Skeletal muscle tissue (tissue), 4 donors: ENCODE data around the gene SMAD3. TPM values are rescaled to one million over a fixed set of nuclear protein-coding genes. Genes with fewer than 3 reads are reported as not detected.

Experiments used
- H3K27ac ChIP-seq: one replicate; pipeline ENCODE4 v1.7.0; 2013; ENCODE audit warnings: mild to moderate bottlenecking, low read depth, low read length, inconsistent platforms
- H3K27me3 ChIP-seq, 3 donors: one replicate each; pipeline ENCODE4 v1.7.0; 2013; ENCODE audit warnings: low read length in 3 of 3; ENCODE audit not compliant: control insufficient read depth in 3 of 3, insufficient read depth in 3 of 3
- H3K36me3 ChIP-seq, 3 donors: one replicate each; pipeline ENCODE4 v1.7.0; 2013; ENCODE audit warnings: low read length in 3 of 3; ENCODE audit not compliant: control insufficient read depth in 3 of 3, insufficient read depth in 3 of 3
- H3K4me1 ChIP-seq, 3 donors: one replicate each; pipeline ENCODE4 v1.7.0; 2013; ENCODE audit warnings: low read length in 3 of 3, mild to moderate bottlenecking in 3 of 3; ENCODE audit not compliant: control insufficient read depth in 3 of 3, insufficient read depth in 3 of 3
- H3K4me3 ChIP-seq, 3 donors: one replicate each; pipeline ENCODE4 v1.7.0; 2013; ENCODE audit warnings: low read length in 3 of 3
- H3K9ac ChIP-seq, 3 donors: one replicate each; pipeline ENCODE4 v1.7.0; 2013; ENCODE audit warnings: low read length in 3 of 3, mild to moderate bottlenecking in 3 of 3, moderate library complexity in 2 of 3, low read depth in 1 of 3
- H3K9me3 ChIP-seq, 3 donors: one replicate each; pipeline ENCODE4 v1.7.0; 2013; ENCODE audit warnings: low read length in 3 of 3; ENCODE audit not compliant: control insufficient read depth in 3 of 3
- total RNA-seq: library from RNA; depleted of rRNA; stranded (reverse); fragments of >200 nt; gene quantifications from one replicate; pipeline ENCODE4 v1.2.3, GENCODE V29; 2014
- donor health status: Osteomylitis.

The SMAD3 gene
- total RNA-seq, 1 donor from 2014 or later = 17.2 TPM

DNA sequence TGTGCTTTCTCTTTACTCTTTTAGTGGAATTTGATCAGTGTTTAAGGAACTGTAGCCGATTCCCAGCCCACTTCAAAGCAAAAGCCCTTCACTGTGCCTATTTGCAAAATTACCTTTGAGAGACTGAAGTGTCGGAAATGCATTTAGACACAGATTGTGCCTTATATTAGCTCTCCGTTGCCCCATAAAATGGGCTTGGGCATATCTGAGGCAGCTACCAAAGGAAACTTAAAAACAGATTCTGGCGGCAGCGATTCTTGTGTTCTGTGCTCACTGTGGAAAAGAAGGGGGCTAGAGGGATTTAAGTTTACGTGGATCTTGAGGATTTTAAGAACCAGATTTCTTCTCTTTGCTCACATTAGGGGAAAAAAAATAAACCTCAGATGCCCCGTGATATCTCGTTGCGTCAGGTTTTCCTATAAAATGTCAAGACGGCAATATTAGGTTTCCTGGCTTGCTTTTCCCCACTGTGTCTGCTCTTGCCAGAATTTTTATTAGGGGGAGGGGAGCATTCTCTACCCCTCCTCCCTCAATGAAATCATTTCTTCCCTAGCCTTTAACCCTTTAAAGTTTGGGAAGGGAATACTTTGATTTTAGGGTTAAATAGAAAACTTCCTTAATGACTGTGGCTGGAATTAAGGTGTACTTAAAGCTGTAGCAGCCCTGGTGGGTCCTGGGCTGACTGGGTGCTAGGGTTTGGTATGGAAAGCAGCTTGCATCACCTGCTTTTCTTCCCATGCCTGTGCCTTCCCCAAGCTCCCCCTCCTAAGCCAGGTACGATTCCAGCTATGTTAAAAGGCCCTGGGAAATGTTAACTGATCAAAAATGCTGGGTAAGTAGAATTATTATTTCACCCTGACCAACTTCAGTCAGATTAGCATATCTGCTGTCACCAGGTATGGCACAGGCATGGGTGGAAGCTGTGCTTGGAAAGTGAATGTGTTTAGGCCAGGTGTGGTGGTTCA, 73.8 kb downstream of the SMAD3 start:
- no peaks in the 10 kb centered on the region for H3K36me3 ChIP-seq
- no peaks in the 10 kb centered on the region for H3K27me3 ChIP-seq
- peak overlapping the region; percentile 65 for H3K27ac ChIP-seq
- peak overlapping the region in 2 of 3 donors; percentile 24 to 27 for H3K4me3 ChIP-seq
- peak overlapping the region; percentile 35 to 68 (median 47) for H3K9ac ChIP-seq
- peaks cover 80 to 89% (median 84%) of the 10 kb centered on the region in 3 donors for H3K4me1 ChIP-seq
- H3K9me3 ChIP-seq = no peaks in the 10 kb centered on the region

DNA sequence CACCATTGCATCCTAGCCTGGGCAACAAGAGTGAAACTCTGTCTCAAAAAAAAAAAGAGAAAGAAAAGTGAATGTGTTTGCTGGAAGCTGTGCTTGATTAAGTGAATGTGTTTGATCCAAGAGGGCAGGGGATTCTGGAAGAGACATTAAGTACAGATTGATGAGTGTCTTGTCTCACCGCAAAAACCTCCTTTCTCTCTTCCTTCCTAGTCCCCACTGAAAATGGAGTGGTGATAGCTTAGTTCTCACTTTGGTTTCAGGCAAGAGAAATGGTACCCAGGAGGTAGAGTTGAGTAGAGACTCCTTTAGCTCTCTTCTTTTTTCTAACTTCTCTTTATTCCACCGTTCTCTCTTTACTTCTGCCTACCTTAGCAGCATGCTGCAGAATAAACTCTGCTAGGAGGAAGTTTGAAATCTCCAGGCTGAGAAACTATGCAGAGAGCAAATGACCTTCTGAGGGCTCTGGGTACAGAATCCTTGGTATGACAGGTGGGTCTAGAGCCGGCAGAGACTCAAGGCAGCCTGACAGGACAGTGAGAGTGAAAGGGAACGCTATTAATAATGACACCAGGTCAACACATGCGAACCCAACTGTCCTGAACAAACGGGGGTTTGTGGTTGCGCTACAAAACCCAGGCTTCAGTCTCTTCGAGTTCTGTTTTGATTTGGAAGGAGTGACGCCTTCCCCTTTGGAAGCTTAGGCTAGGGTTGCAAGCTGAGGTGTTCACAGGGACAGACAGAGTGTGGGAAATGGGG, 74.9 kb downstream of the SMAD3 start:
- Histone ChIP-seq H3K27me3 (no peaks in the 10 kb centered on the region), H3K36me3 (no peaks in the 10 kb centered on the region), H3K9ac (peak overlapping the region in 2 of 3 donors; percentile 27 to 57), H3K9me3 (no peaks in the 10 kb centered on the region), H3K27ac (peak overlapping the region; percentile 21), H3K4me3 (peak overlapping the region in 1 of 3 donors; percentile 15), H3K4me1 (peaks cover 79 to 87% (median 83%) of the 10 kb centered on the region in 3 donors)

DNA sequence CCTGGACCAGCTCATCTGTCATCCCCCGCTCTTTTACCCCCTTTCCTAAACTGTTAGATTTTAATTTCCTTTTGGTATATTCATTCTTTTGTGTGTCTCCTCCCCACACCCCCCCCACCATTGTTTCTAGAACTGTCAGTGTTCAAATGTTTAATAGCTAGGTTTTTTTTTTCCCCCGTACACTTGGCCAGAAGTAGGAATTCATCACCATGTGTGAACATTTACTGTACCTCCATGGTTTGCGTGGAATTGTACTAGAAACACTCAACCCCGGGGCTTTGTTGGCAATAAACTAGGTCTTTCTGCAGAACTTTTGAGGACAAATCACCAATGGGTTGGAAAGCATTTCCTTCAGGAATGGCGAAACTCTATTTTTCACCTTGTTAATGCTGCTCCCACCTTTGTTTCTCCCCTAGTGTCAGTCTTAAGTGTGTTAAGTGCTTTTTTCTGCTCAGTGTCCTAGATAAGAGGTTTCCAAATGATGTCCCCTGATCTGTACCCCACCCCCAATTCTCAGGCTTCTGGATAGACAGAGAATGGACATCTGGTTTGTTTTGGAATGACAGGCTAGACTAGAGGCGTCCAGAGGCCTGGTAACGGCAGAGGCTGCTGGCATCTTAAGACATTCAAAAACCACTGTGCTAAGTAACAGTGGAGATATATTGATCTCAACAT, 76.8 kb downstream of the SMAD3 start:
- Histone ChIP-seq H3K4me3 (no peak overlapping the region), H3K27ac (peak overlapping the region; percentile 21), H3K9me3 (no peaks in the 10 kb centered on the region), H3K36me3 (no peaks in the 10 kb centered on the region), H3K27me3 (no peaks in the 10 kb centered on the region), H3K4me1 (peaks cover 90 to 94% (median 90%) of the 10 kb centered on the region in 3 donors), H3K9ac (no peak overlapping the region)

DNA sequence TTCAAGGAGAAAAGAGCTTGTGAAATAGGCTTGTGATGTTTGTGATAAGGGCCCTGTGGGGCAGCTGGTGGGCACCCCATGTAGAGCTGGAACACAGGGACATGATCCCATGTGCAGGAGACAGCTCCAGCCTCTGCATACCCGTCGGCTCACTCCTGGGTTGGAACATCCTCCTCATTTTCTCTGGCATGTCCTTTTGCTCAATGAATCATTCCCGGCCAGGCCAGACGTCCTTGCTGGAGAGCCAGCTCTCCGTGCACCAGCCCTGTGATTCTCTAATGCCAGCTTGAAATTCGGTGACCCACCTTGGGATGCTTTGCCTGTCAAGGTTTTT, 77.3 kb downstream of the SMAD3 start:
- Histone ChIP-seq H3K9me3 (no peaks in the 10 kb centered on the region), H3K36me3 (no peaks in the 10 kb centered on the region), H3K27ac (peak overlapping the region; percentile 21), H3K4me3 (no peak overlapping the region), H3K27me3 (no peaks in the 10 kb centered on the region), H3K9ac (no peak overlapping the region), H3K4me1 (peaks cover 90 to 94% (median 91%) of the 10 kb centered on the region in 3 donors)

DNA sequence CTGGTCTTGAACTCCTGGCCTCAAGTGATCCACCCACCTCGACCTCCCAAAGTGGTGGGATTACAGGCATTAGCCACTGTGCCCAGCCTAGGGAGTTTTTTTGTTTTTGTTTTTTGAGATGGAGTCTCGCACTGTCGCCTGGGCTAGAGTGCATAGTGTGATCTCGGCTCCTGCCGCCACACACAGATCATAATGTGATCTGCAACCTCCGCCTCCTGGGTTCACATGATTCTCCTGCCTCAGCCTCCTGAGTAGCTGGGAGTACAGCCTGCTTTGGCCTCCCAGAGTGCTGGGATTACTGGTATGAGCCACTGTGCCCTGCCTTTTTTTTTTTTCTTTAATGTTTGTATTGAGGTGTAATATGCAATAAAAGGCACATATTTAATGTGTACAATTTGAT, 78.2 kb downstream of the SMAD3 start:
- Histone ChIP-seq H3K36me3 (no peaks in the 10 kb centered on the region), H3K27me3 (no peaks in the 10 kb centered on the region), H3K27ac (no peak overlapping the region), H3K9ac (no peak overlapping the region), H3K9me3 (no peaks in the 10 kb centered on the region), H3K4me1 (peaks cover 92 to 96% (median 92%) of the 10 kb centered on the region in 3 donors), H3K4me3 (no peak overlapping the region)

DNA sequence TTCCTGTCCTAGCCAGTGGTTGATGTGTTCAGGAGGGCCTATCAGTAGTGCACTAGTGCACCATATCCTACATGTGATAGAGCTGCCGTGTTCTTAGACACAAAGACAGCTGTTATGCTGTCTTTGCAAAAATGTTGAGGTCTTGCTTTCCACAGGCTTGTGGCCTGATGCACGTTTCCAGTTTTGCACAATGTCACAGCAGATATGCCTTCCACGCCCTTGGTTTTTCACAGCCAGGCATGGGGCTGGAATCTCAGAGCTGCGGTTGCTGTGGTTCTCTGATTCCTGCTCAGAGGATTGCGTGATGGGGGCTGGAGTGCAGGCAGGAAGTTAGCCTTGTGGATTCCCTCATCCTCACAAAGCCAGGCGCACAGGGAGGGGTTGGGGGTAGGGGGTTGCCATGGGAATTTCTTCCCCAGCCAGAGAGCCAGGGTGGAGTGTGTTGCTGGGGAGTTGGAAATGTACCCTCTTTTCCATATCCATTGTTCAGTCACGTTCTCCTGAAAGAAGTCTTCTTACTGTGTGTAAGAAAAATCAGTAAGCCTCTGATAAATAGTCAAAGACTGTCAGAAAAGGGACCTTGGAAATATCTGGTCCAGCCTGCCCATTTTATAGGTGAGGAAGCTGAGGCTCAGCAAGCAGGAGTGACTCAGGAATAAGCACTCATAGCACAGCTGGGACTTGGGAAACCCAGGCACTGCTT, 79.4 kb downstream of the SMAD3 start:
- Histone ChIP-seq H3K27me3 (no peaks in the 10 kb centered on the region), H3K9ac (peak overlapping the region in 1 of 3 donors; percentile 7), H3K4me3 (no peak overlapping the region), H3K9me3 (no peaks in the 10 kb centered on the region), H3K4me1 (peaks cover 93 to 96% (median 93%) of the 10 kb centered on the region in 3 donors), H3K27ac (peak overlapping the region; percentile 83), H3K36me3 (no peaks in the 10 kb centered on the region)

DNA sequence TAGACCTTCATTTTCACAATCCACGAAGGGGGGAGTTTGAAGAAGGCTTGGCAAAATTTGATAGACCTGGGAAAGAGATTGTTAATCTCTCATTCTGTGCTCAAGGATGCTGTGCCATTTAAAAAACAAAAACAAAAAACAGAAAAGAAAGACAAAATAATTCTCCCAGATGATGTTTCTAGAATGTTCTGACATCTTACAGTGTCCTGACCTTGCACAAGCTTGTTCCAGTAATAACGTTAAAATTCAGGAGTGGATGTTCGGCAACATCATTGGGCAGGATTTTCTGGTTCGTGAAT, 79.9 kb downstream of the SMAD3 start:
- no peaks in the 10 kb centered on the region for H3K9me3 ChIP-seq
- H3K9ac ChIP-seq = no peak overlapping the region
- H3K36me3 ChIP-seq = no peaks in the 10 kb centered on the region
- H3K27ac ChIP-seq = peak overlapping the region; percentile 83
- no peak overlapping the region for H3K4me3 ChIP-seq
- peaks cover 92 to 94% (median 94%) of the 10 kb centered on the region in 3 donors for H3K4me1 ChIP-seq
- no peaks in the 10 kb centered on the region for H3K27me3 ChIP-seq

DNA sequence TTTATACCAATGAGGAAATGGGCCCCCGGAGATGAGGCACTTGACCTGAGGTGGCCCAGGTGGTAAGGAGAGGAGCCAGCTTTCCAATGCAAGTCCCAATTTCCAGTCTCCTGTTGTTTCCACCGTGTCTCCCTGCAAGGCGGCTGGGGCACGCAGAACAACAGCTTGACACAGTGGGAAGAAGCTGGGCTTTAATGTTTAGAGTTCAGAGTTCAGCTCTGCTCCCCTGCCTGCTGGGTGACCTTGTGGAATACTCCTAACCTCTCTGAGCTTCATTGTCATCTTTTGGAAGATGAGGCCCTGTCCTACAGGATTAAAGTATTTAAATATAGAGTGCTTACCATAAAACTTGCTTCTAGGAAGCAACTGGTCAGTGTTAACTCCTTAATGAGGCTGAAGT, 80.3 kb downstream of the SMAD3 start:
- Histone ChIP-seq H3K9me3 (no peaks in the 10 kb centered on the region), H3K4me3 (no peak overlapping the region), H3K9ac (peak overlapping the region in 1 of 3 donors; percentile 54), H3K4me1 (peaks cover 89 to 90% (median 90%) of the 10 kb centered on the region in 3 donors), H3K27ac (peak overlapping the region; percentile 83), H3K36me3 (no peaks in the 10 kb centered on the region), H3K27me3 (no peaks in the 10 kb centered on the region)

DNA sequence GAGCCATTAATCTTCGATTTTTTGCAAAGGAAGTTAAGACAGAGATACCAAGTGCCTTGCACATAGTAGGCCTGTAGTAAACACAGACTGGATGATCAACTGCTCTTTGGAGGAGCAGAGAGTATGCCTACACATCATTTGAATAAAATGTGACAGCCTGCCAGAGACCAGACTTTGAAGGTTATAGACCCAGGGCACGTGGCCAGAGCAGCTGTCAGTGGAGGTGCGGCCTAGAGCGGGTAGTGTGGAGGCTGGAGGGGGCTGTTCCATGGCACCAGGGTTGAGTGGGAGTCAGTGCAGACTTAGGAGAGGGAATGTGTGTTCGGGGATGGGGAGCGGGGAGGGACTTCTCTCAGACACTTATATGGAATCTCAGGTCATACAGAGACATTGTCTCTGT, 80.8 kb downstream of the SMAD3 start:
- no peaks in the 10 kb centered on the region for H3K27me3 ChIP-seq
- H3K4me1 ChIP-seq = peaks cover 85 to 87% (median 87%) of the 10 kb centered on the region in 3 donors
- no peaks in the 10 kb centered on the region for H3K9me3 ChIP-seq
- no peaks in the 10 kb centered on the region for H3K36me3 ChIP-seq
- no peak overlapping the region for H3K4me3 ChIP-seq
- peak overlapping the region in 2 of 3 donors; percentile 27 to 54 for H3K9ac ChIP-seq
- H3K27ac ChIP-seq = peak overlapping the region; percentile 83
